Activated CD4-positive, alpha-beta memory T cell treated with anti-CD3 and anti-CD28 coated beads for 36 hours (primary cell): ENCODE data around the gene CLEC18A. TPM values are rescaled to one million over a fixed set of nuclear protein-coding genes. Genes with fewer than 3 reads are reported as not detected.
"Not testable (repeated sequence)": the region's sequence is repeated elsewhere in the genome, so short reads cannot be mapped to it uniquely, and the experiment has no call there.

Source experiments
- CTCF ChIA-PET: fragments of 350-600 bp; sonication (Branson Sonifier 250); formaldehyde crosslinking; loops from one replicate; lab custom pipeline; 2021; ENCODE audit warnings: antibody characterized with exemption, inconsistent platforms; lab: Charles Lee
- POLR2A ChIA-PET: fragments of 350-600 bp; sonication (Branson Sonifier 250); formaldehyde crosslinking; loops from one replicate; lab custom pipeline; 2021; ENCODE audit warnings: antibody characterized with exemption; lab: Charles Lee
- DNase-seq: peaks from one replicate; pipeline ENCODE4 v3.0.0-alpha.2; 2020
- H3K27ac Mint-ChIP-seq: one replicate; pipeline ENCODE4 v1.8.0; 2021; ENCODE audit warnings: mixed read lengths
- H3K27me3 Mint-ChIP-seq: one replicate; pipeline ENCODE4 v1.8.0; 2021; ENCODE audit warnings: mixed read lengths
- H3K36me3 Mint-ChIP-seq: one replicate; pipeline ENCODE4 v1.8.0; 2021; ENCODE audit warnings: mixed read lengths
- H3K4me1 Mint-ChIP-seq: one replicate; pipeline ENCODE4 v1.8.0; 2021; ENCODE audit warnings: low read depth, mixed read lengths
- H3K4me3 Mint-ChIP-seq: one replicate; pipeline ENCODE4 v1.8.0; 2021; ENCODE audit warnings: mild to moderate bottlenecking, mixed read lengths
- H3K9me3 Mint-ChIP-seq: one replicate; pipeline ENCODE4 v1.8.0; 2021; ENCODE audit warnings: mixed read lengths
- intact Hi-C: fragments of 100-400 bp; cut with micrococcal nuclease; formaldehyde crosslinking; loops from one replicate; pipeline ENCODE4 v1.15.1; 2023
- microRNA-seq: library from miRNA; unstranded; fragments of <30 nt; microRNA quantifications from one replicate; pipeline ENCODE4 v1.2.0, GENCODE V29; 2022; ENCODE audit warnings: borderline number of aligned reads, borderline microRNAs expressed, borderline replicate concordance
- total RNA-seq, 2 experiments: library from RNA; stranded (reverse); gene quantifications; one replicate each; pipeline ENCODE4 v1.2.3, GENCODE V29; 2021

CLEC18A gene
- total RNA-seq, 2 experiments from 2014 or later = 0.44 to 0.81 TPM

- H3K4me3 Mint-ChIP-seq, H3K27me3 Mint-ChIP-seq, DNase-seq, CTCF ChIA-PET, POLR2A ChIA-PET, H3K4me1 Mint-ChIP-seq, H3K27ac Mint-ChIP-seq, intact Hi-C loops, H3K9me3 Mint-ChIP-seq: not testable (repeated sequence)
- peaks cover 23% of the 10 kb centered on the region for H3K36me3 Mint-ChIP-seq
These were observed 60.0 kb downstream of the CLEC18A start for GRCh38 chr16:70011120-70011519.

GRCh38 chr16:70012354-70012753 lies 61.2 kb downstream of the CLEC18A start:
- H3K4me3 Mint-ChIP-seq, POLR2A ChIA-PET, H3K27me3 Mint-ChIP-seq, DNase-seq, CTCF ChIA-PET, H3K4me1 Mint-ChIP-seq, intact Hi-C loops, H3K9me3 Mint-ChIP-seq, H3K27ac Mint-ChIP-seq: not testable (repeated sequence)
- H3K36me3 Mint-ChIP-seq = peaks cover 25% of the 10 kb centered on the region

- H3K9me3 Mint-ChIP-seq, H3K27me3 Mint-ChIP-seq, H3K4me3 Mint-ChIP-seq, DNase-seq, POLR2A ChIA-PET, H3K27ac Mint-ChIP-seq, intact Hi-C loops, H3K4me1 Mint-ChIP-seq, CTCF ChIA-PET: not testable (repeated sequence)
- H3K36me3 Mint-ChIP-seq = peaks cover 25% of the 10 kb centered on the region
These were observed 61.8 kb downstream of the CLEC18A start for GRCh38 chr16:70012951-70013350.

Small RNA genes lying within 50 kb of the gene (microRNA-seq; reads per million reads assigned to microRNA genes)
- gene MIR140 = 2,933 reads per million, percentile 91 among the genes with 10 or more reads in this experiment

Other genes with a start within 250 kb of the CLEC18A start
- 10 to 100 TPM; 14.9 to 18.2 TPM for gene NQO1, start 224.8 kb upstream of the CLEC18A start, total RNA-seq
- gene NOB1, start 196.4 kb upstream of the CLEC18A start, total RNA-seq = 10 to 100 TPM; 92.4 to 95.2 TPM
- 10 to 100 TPM; 35.8 to 39.5 TPM for gene WWP2, start 189.0 kb upstream of the CLEC18A start, total RNA-seq
- 10 to 100 TPM; 13.9 to 15.7 TPM for gene PDPR, start 163.0 kb downstream of the CLEC18A start, total RNA-seq
- gene CLEC18C, start 222.5 kb downstream of the CLEC18A start, total RNA-seq = not detected